Measurements from ENCODE around the gene SPHKAP. TPM values are rescaled to one million over a fixed set of nuclear protein-coding genes. Genes with fewer than 3 reads are reported as not detected.

SPHKAP gene
- total and polyA plus RNA-seq, 2 of the 4 experiments (the other 2 are of a cell fraction) = not detected

DNA sequence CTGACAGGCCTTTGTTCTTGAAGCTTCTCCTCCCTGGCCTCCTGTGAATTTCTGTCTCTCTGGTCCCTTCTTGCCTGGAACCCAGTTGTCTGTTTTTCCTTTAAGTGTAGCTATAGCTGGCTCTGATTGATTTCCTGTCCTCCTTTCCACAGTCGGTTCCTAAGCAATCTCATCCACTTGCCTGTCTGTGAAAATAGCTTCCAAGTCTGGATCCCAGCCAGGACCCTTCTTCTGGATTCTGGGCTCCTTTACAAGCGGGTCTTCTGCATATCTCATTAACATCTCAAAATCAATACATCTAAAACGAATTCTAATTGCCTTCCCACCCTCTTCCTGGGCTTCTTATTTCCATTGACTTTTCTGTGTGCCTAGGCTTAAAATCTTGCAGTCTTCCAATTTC is 185.1 kb downstream of the SPHKAP start:
- Histone ChIP-seq H3K4me2 (ENCODE audit: low read depth, low read length) (no peak overlapping the region), H3K9me3 (ENCODE audit: control insufficient read depth, insufficient read depth, low read length) (peaks cover 3% of the 10 kb centered on the region), H3K18ac (ENCODE audit: low read depth, low read length) (no peak overlapping the region), H3K27me3 (ENCODE audit: control insufficient read depth, insufficient read depth, low read length) (no peaks in the 10 kb centered on the region), H3K9me1 (ENCODE audit: insufficient read depth, low read length) (no peaks in the 10 kb centered on the region), H2BK5ac (ENCODE audit: low read depth, low read length, poor library complexity, severe bottlenecking) (no peak overlapping the region), H3K4me3 (ENCODE audit: insufficient read depth, low read depth, low read length) (no peak overlapping the region), H4K8ac (ENCODE audit: low read depth in 2 of 2, low read length in 2 of 2) (no peak overlapping the region), H2AK9ac (replicated peaks; ENCODE audit: low read depth, low read length, poor library complexity) (no peak overlapping the region), H3K14ac (replicated peaks; ENCODE audit: low read depth, low read length) (no peak overlapping the region), H3K27ac (ENCODE audit: insufficient read depth, low read length) (no peak overlapping the region), H2BK120ac (ENCODE audit: low read depth, low read length) (no peak overlapping the region), H3K4me1 (ENCODE audit: control insufficient read depth, insufficient read depth, low read length) (no peaks in the 10 kb centered on the region), H3K23ac (ENCODE audit: low read depth, low read length) (no peak overlapping the region), H2BK15ac (ENCODE audit: low read depth, low read length) (no peak overlapping the region), H4K20me1 (ENCODE audit: insufficient read depth, low read length) (no peaks in the 10 kb centered on the region), H4K91ac (ENCODE audit: insufficient read depth, low read depth, low read length) (no peak overlapping the region), H2AFZ (replicated peaks; ENCODE audit: low read length, poor library complexity) (no peak overlapping the region), H3K36me3 (ENCODE audit: control insufficient read depth, insufficient read depth, low read length) (no peaks in the 10 kb centered on the region), H3K4ac (ENCODE audit: low read depth, low read length) (no peak overlapping the region), H2AK5ac (ENCODE audit: low read depth, low read length) (no peak overlapping the region), H3K9ac (ENCODE audit: low read depth, low read length) (no peak overlapping the region), H3K56ac (ENCODE audit: extremely low read depth, insufficient read depth, low read length) (no peak overlapping the region), H2BK20ac (ENCODE audit: low read depth, low read length) (no peak overlapping the region), H4K5ac (ENCODE audit: low read depth, low read length) (no peak overlapping the region), H3K79me1 (ENCODE audit: low read depth in 1 of 2, low read length in 2 of 2) (no peaks in the 10 kb centered on the region)
- POLR2A ChIA-PET (ENCODE audit: unreplicated experiment) = no interaction called here
- BruUV-seq (replicated peaks) = no TSS peak
- WGBS, 2 experiments (ENCODE audit: extremely low coverage in 2 of 2, insufficient read length in 1 of 2) = 0% methylated on average over 2 of the region's 3 CpGs; no CpG with 5 or more reads in 1 of the 2 experiments
- dilution Hi-C loops (cut with HindIII; ENCODE audit: low sequenced_read_pairs, unreplicated experiment) = no loop called here
- no peak for TF ChIP-seq MXI1 (IDR thresholded peaks at IDR 0.05; ENCODE audit: borderline replicate concordance, low read depth, low read length)
- TF ChIP-seq FOS (IDR thresholded peaks at IDR 0.05; ENCODE audit: low read depth, low read length) = no peak
- TF ChIP-seq BHLHE40 (IDR thresholded peaks at IDR 0.05; ENCODE audit: low read depth, low read length) = no peak
- TF ChIP-seq CEBPB (IDR thresholded peaks at IDR 0.05; ENCODE audit: low read depth, low read length) = no peak
- TF ChIP-seq RFX5 (IDR thresholded peaks at IDR 0.05; ENCODE audit: low read depth, low read length) = no peak
- TF ChIP-seq, protein P1, sequence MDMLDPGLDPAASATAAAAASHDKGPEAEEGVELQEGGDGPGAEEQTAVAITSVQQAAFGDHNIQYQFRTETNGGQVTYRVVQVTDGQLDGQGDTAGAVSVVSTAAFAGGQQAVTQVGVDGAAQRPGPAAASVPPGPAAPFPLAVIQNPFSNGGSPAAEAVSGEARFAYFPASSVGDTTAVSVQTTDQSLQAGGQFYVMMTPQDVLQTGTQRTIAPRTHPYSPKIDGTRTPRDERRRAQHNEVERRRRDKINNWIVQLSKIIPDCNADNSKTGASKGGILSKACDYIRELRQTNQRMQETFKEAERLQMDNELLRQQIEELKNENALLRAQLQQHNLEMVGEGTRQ (IDR thresholded peaks at IDR 0.05; ENCODE audit: low read depth, low read length) = no peak
- TF ChIP-seq NFE2L2 (IDR thresholded peaks at IDR 0.05; ENCODE audit: low read depth, low read length) = no peak
- TF ChIP-seq SMC3 (IDR thresholded peaks at IDR 0.05; ENCODE audit: low read depth, low read length) = no peak
- no peak for TF ChIP-seq MAFK (IDR thresholded peaks at IDR 0.05; ENCODE audit: low read depth, low read length)
- TF ChIP-seq CHD1 (IDR thresholded peaks at IDR 0.05; ENCODE audit: low read depth, low read length) = no peak
- no peak for TF ChIP-seq RCOR1 (IDR thresholded peaks at IDR 0.05; ENCODE audit: insufficient replicate concordance, low read length)
- TF ChIP-seq, protein P2, sequence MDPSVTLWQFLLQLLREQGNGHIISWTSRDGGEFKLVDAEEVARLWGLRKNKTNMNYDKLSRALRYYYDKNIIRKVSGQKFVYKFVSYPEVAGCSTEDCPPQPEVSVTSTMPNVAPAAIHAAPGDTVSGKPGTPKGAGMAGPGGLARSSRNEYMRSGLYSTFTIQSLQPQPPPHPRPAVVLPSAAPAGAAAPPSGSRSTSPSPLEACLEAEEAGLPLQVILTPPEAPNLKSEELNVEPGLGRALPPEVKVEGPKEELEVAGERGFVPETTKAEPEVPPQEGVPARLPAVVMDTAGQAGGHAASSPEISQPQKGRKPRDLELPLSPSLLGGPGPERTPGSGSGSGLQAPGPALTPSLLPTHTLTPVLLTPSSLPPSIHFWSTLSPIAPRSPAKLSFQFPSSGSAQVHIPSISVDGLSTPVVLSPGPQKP (IDR thresholded peaks at IDR 0.05; ENCODE audit: borderline replicate concordance, low read depth, low read length) = no peak
- TF ChIP-seq RAD21 (IDR thresholded peaks at IDR 0.05; ENCODE audit: low read length) = no peak
- TF ChIP-seq POLR2A (IDR thresholded peaks at IDR 0.05; ENCODE audit: low read depth, low read length) = no peak
- TF ChIP-seq, protein P3, sequence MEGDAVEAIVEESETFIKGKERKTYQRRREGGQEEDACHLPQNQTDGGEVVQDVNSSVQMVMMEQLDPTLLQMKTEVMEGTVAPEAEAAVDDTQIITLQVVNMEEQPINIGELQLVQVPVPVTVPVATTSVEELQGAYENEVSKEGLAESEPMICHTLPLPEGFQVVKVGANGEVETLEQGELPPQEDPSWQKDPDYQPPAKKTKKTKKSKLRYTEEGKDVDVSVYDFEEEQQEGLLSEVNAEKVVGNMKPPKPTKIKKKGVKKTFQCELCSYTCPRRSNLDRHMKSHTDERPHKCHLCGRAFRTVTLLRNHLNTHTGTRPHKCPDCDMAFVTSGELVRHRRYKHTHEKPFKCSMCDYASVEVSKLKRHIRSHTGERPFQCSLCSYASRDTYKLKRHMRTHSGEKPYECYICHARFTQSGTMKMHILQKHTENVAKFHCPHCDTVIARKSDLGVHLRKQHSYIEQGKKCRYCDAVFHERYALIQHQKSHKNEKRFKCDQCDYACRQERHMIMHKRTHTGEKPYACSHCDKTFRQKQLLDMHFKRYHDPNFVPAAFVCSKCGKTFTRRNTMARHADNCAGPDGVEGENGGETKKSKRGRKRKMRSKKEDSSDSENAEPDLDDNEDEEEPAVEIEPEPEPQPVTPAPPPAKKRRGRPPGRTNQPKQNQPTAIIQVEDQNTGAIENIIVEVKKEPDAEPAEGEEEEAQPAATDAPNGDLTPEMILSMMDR (conservative IDR thresholded peaks at IDR 0.05; ENCODE audit: low read depth, low read length) = no peak
- no peak for TF ChIP-seq MAZ (IDR thresholded peaks at IDR 0.05; ENCODE audit: borderline replicate concordance, low read depth, low read length)
- intact Hi-C loops (cut with micrococcal nuclease) = no loop called here
- no peak for ATAC-seq (ENCODE audit: low read depth)
- no peak for DNase-seq
- in situ Hi-C loops (cut with MboI; ENCODE audit: low sequenced_read_pairs) = no loop called here
- CTCF ChIA-PET = no interaction called here

Data from IMR-90 (cell line).